Hepatocyte (in vitro differentiated cells): ENCODE results near the gene AP3D1. TPM values are rescaled to one million over a fixed set of nuclear protein-coding genes. Genes with fewer than 3 reads are reported as not detected.

Source experiments
- DNase-seq: peaks from one replicate; pipeline ENCODE4 v3.0.0-alpha.2; 2016; ENCODE audit warnings: low spot score
- H2AFZ ChIP-seq: fragments of 200-600 bp; sonication (generic); 2 replicates; pipeline ENCODE4 v1.6.0; 2016; ENCODE audit warnings: antibody characterized with exemption, mild to moderate bottlenecking
- H3K27ac ChIP-seq: fragments of 200-600 bp; sonication (generic); 2 replicates; pipeline ENCODE4 v1.5.1; 2016; ENCODE audit warnings: mild to moderate bottlenecking
- H3K27me3 ChIP-seq: fragments of 200-600 bp; sonication (generic); 2 replicates; pipeline ENCODE4 v1.6.1; 2016
- H3K36me3 ChIP-seq: fragments of 200-600 bp; sonication (generic); replicated peaks from 2 replicates; pipeline ENCODE4 v1.5.1; 2016; ENCODE audit warnings: low read depth; ENCODE audit not compliant: insufficient read depth
- H3K4me1 ChIP-seq: fragments of 200-600 bp; sonication (generic); 2 replicates; pipeline ENCODE4 v1.5.1; 2016; ENCODE audit warnings: mild to moderate bottlenecking, moderate library complexity; ENCODE audit not compliant: insufficient read depth
- H3K4me2 ChIP-seq: fragments of 200-600 bp; sonication (generic); 2 replicates; pipeline ENCODE4 v1.6.0; 2016
- H3K4me3 ChIP-seq: fragments of 200-600 bp; sonication (generic); 2 replicates; pipeline ENCODE4 v1.5.1; 2016; ENCODE audit warnings: mild to moderate bottlenecking
- H3K79me2 ChIP-seq: fragments of 200-600 bp; sonication (generic); 2 replicates; pipeline ENCODE4 v1.6.0; 2017; ENCODE audit warnings: mild to moderate bottlenecking
- H3K9me2 ChIP-seq: fragments of 200-600 bp; sonication (generic); replicated peaks from 2 replicates; pipeline ENCODE4 v1.6.0; 2017; ENCODE audit warnings: mild to moderate bottlenecking; ENCODE audit not compliant: insufficient read depth
- H3K9me3 ChIP-seq: fragments of 200-600 bp; sonication (generic); 2 replicates; pipeline ENCODE4 v1.5.1; 2016; ENCODE audit warnings: low read depth, mild to moderate bottlenecking
- H4K20me1 ChIP-seq: fragments of 200-600 bp; sonication (generic); 2 replicates; pipeline ENCODE4 v1.6.0; 2016; ENCODE audit warnings: mild to moderate bottlenecking; ENCODE audit not compliant: insufficient read depth, poor library complexity, severe bottlenecking
- CTCF ChIP-seq: fragments of 200-600 bp; sonication (generic); IDR thresholded peaks from 2 replicates; pipeline ENCODE4 v1.5.1; 2016; ENCODE audit warnings: antibody characterized with exemption, mild to moderate bottlenecking; ENCODE audit not compliant: poor library complexity
- EZH2 ChIP-seq: fragments of 200-600 bp; sonication (generic); IDR thresholded peaks from 2 replicates; pipeline ENCODE4 v1.6.1; 2016; ENCODE audit warnings: antibody characterized with exemption, mild to moderate bottlenecking, borderline replicate concordance
- EZH2phosphoT487 ChIP-seq: fragments of 200-600 bp; sonication (generic); IDR thresholded peaks from one replicate; pipeline ENCODE4 v1.6.1; 2018; ENCODE audit warnings: antibody characterized with exemption, mild to moderate bottlenecking, low read depth, moderate library complexity; ENCODE audit not compliant: unreplicated experiment, severe bottlenecking
- WGBS: methylation state at CpG from one replicate; pipeline ENCODE4 v1.1.6; 2016; ENCODE audit warnings: low lambda C conversion rate; ENCODE audit errors: missing lambda C conversion rate; 5-methylcytosine and 5-hydroxymethylcytosine counted together
- polyA plus RNA-seq: library from polyadenylated mRNA; unstranded; fragments of >200 nt; fragmentation: Nextera tagmentation; extraction: Ambion mirVana; gene quantifications from 2 replicates; pipeline ENCODE4 v1.2.1, GENCODE V29; 2016
- total RNA-seq: library from RNA; depleted of rRNA; stranded (reverse); fragments of >200 nt; gene quantifications from 2 replicates; pipeline ENCODE4 v1.2.3, GENCODE V29; 2014

Gene AP3D1
- total and polyA plus RNA-seq, 2 experiments from 2014 or later, result 102 to 108 TPM

- Histone ChIP-seq H3K9me2 (no peaks in the 10 kb centered on the region), H3K27me3 (no peaks in the 10 kb centered on the region), H3K36me3 (no peaks in the 10 kb centered on the region), H2AFZ (no peak overlapping the region), H3K4me3 (no peak overlapping the region), H3K79me2 (peaks cover 11% of the 10 kb centered on the region), H3K9me3 (no peaks in the 10 kb centered on the region), H4K20me1 (peaks cover 3% of the 10 kb centered on the region), H3K27ac (no peak overlapping the region), H3K4me2 (no peak overlapping the region), H3K4me1 (no peaks in the 10 kb centered on the region)
- DNase-seq, result no peak
- no peak for TF ChIP-seq EZH2phosphoT487
- TF ChIP-seq EZH2, result no peak
- TF ChIP-seq CTCF, result no peak
- WGBS, result 94% methylated on average over 31 of the region's 31 CpGs
These were observed 42.1 kb downstream of the AP3D1 start for GRCh38 chr19:2109046-2109864.

- H3K4me1 ChIP-seq, result no peaks in the 10 kb centered on the region
- DNase-seq, result no peak
- no peak overlapping the region for H3K4me2 ChIP-seq
- TF ChIP-seq CTCF, result no peak
- no peak for TF ChIP-seq EZH2
- no peak for TF ChIP-seq EZH2phosphoT487
- no peaks in the 10 kb centered on the region for H3K9me2 ChIP-seq
- H3K27me3 ChIP-seq, result no peaks in the 10 kb centered on the region
- H3K79me2 ChIP-seq, result peaks cover 11% of the 10 kb centered on the region
- no peak overlapping the region for H3K27ac ChIP-seq
- peaks cover 9% of the 10 kb centered on the region for H4K20me1 ChIP-seq
- no peak overlapping the region for H2AFZ ChIP-seq
- 97% methylated on average over 23 of the region's 23 CpGs for WGBS
- H3K9me3 ChIP-seq, result no peaks in the 10 kb centered on the region
- no peaks in the 10 kb centered on the region for H3K36me3 ChIP-seq
- no peak overlapping the region for H3K4me3 ChIP-seq
These were observed 42.9 kb downstream of the AP3D1 start for GRCh38 chr19:2108251-2109016.

DNA sequence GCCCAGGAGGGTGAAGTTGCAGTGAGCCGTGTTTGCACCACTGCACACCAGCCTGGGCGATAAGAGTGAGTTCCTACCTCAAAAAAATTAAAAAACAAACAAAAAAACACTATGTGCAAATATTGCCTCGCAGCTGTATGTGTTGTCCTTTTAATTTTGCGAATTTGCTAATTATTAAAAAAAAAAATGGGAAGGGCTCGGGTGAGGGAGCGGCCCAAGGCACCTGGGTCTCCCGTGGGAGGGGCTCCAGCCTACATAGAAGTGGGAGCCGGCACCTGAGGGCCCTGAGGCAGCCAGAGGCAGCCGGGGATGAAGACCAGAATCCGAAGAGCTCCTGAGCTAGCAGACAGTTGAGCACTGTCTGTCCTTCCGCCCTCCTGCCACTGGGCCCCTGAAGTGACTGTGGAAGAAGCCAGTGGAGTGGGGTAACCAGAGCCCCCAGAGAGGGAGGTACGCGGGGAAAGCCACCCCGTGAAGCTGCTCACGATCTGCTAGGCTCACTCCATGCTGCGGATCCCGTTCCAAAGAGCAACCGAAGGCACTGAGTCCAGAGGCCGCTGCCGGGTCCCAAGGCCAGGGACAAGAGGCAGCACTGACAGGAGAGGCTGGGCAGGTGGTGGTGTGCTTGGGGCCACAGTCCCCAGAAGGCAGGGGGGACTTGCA is 48.2 kb downstream of the AP3D1 start:
- H3K27me3 ChIP-seq, result no peaks in the 10 kb centered on the region
- H3K36me3 ChIP-seq, result no peaks in the 10 kb centered on the region
- no peak overlapping the region for H3K4me2 ChIP-seq
- no peak for DNase-seq
- no peak overlapping the region for H3K4me3 ChIP-seq
- no peaks in the 10 kb centered on the region for H3K4me1 ChIP-seq
- no peak overlapping the region for H2AFZ ChIP-seq
- no peak overlapping the region for H3K27ac ChIP-seq
- peaks cover 11% of the 10 kb centered on the region for H3K79me2 ChIP-seq
- no peaks in the 10 kb centered on the region for H3K9me2 ChIP-seq
- H3K9me3 ChIP-seq, result no peaks in the 10 kb centered on the region
- no peak for TF ChIP-seq EZH2phosphoT487
- no peak for TF ChIP-seq EZH2
- no peak for TF ChIP-seq CTCF
- H4K20me1 ChIP-seq, result peaks cover 18% of the 10 kb centered on the region
- 95% methylated on average over 20 of the region's 20 CpGs for WGBS
